GM12873 (cell line): ENCODE results near the gene HNRNPL.

Experiments
- TF ChIP-seq, protein P1 (sequence below): IDR thresholded peaks from 2 replicates; pipeline ENCODE4 v1.5.1; 2012; ENCODE audit warnings: low read depth, mild to moderate bottlenecking, moderate library complexity, low read length, control low read depth; ENCODE audit not compliant: insufficient read depth; ENCODE audit errors: missing control alignments

HNRNPL gene

DNA sequence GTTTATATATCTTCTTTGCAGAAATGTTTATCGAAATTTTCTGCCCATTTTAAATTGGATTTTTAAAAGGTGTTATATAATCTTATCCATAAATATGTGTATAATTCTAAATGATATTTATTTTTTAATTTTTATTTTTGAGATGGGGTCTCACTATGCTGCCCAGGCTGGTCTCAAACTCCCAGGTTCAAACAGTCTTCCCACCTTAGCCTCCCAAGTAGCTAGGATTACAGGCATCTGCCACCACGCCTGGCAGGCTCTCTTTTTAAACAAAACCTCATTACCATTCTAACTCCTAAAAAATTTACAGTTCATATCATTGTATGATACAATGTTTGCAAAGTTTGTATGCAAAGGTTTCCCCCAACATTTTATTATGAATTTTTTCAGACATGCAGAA is 53.6 kb downstream of the HNRNPL start:
- TF ChIP-seq, protein P1, sequence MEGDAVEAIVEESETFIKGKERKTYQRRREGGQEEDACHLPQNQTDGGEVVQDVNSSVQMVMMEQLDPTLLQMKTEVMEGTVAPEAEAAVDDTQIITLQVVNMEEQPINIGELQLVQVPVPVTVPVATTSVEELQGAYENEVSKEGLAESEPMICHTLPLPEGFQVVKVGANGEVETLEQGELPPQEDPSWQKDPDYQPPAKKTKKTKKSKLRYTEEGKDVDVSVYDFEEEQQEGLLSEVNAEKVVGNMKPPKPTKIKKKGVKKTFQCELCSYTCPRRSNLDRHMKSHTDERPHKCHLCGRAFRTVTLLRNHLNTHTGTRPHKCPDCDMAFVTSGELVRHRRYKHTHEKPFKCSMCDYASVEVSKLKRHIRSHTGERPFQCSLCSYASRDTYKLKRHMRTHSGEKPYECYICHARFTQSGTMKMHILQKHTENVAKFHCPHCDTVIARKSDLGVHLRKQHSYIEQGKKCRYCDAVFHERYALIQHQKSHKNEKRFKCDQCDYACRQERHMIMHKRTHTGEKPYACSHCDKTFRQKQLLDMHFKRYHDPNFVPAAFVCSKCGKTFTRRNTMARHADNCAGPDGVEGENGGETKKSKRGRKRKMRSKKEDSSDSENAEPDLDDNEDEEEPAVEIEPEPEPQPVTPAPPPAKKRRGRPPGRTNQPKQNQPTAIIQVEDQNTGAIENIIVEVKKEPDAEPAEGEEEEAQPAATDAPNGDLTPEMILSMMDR = no peak

DNA sequence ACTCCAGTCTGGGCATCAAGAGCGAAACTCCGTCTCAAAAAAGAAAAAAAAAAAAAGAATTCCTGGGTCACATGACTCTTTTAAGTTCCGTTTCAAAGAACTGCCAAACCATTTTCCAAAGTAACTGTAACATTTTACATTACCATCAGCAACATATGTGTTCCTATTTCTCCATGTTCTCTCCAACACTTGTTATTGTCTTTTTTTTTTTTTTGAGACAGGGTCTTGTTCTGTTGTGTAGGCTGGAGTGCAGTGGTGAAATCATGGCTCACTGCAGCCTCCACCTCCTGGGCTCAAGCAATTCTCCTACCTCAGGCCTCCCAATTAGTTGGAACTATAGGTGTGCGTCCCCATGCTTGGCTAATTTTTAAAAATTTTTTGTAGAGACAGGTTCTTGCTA is 54.2 kb downstream of the HNRNPL start:
- TF ChIP-seq, protein P1 = no peak

DNA sequence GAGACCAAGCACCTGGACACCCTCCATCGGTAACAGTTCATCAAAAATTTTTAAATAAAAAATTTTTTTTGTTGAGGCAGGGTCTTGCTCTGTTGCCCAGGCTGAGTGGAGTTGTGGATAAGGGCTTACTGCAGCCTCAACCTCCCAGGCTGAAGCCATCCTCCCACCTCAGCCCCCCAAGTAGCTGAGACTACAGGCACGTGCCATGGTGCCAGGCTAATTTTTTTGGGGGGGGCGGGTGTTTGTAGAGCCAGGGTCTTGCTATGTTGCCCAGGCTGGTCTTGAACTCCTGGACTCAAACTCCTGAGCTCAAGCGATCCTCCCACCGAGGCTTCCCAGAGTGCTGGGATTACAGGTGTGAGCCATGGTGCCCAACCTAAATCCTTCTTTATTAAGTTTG is 56.1 kb downstream of the HNRNPL start:
- TF ChIP-seq, protein P1 = no peak

DNA sequence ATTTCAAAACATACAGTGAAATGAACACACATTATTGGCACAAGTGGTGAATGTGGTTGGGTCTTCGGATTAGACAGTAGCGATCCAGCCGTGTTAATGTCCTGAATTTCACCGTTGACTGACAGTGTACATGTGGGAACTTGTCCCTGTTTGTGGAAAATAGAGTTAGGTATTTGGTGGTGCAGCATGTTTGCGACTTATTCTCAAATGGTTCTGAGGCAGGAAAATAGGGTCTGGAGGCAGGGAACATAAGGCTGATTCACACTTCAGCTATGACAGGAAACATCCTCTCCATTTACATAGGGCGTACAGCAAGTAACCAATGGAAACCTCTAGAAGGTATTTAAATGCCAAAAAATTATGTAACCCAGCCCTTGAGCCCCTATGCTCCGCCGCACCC is 56.6 kb downstream of the HNRNPL start:
- TF ChIP-seq, protein P1 = no peak

DNA sequence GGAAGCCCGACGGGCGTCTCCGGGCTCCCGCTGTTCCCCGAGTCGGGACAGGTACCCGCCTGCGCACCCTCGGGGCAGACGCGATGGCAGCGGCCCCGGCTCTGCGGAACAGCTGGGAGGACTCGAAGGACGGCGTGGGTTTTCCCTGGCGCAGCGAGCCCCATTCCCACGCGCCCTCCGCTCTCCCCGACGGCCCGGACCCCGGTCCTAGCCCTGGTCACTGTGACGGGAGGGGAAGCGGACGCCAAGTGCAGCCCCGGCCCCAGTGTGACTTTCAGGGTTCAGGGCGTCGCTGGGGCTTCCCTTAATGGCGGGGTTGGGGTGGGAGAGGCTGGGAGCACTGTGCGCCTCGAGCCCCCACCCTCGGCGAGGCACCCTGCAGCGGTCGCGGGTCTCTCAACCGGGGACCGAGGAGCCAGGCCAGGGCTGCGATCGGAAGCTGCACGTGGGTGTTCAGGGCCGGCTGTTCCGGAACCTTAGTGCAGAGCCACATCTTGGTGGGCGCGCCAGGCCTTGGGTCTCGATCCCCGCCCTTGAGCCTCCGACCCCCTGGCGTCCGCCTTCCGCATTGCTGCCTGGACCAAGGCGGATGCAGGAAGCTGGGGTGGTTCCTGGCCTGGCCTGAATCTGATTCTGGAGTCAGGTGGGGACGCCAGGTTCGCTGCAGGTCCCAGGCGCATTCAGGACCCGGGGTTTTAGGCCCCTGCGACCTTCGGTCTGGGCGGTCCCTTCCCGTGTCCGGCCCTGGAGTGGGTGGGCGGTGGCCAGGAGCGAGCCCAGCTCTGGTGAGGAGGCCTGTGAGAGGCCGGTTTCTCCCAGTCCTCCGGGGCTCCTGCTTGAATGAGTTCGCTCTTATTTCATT is 57.3 kb downstream of the HNRNPL start:
- TF ChIP-seq, protein P1 = peak; percentile 48

DNA sequence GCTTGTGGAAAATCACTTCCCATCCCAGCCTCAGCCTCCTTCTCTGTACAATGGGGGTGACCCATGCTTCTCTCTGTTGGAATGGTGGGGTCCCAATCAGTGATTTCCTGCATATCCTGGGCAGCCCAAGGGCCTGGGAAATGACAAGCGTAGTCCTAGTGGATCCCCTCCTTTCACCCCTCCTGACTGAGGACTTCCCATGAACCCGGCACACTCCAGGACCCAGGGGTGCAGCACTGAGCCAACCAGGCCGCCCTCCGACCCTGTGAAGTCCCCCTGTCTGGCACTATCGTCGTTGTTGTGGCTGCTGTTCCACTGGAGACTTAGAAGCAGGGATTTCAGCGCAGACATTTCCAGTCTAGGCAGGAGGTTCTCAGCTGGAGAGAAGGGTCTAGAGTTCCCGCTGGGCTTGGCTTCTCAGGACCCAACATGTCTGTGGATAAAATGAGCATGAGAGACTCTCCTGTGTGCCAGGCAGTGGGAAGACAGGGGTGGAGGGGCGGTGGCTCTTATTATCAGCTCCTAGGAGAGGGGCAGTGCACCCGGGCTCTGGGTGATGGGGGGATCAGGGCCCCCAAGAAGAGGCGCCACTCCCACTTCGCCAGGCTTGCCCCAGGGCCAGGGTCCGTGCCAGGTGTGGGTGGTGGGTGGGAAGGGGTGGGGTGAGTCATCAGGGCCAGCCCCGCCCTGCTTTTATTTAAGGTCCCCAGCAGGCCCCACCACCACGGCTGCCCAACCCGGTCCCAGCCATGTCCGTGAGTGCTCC is 61.1 kb downstream of the HNRNPL start, which contains the start of gene LGALS7B:
TSS of gene LGALS7B (plus strand) at position 723 of the 766 bp plus-strand sequence. CDS start at position 750, 27 bp downstream.
- TF ChIP-seq, protein P1 = no peak
